Endothelial cell of umbilical vein (primary cell): ENCODE measurements around the gene PDK4. TPM values are rescaled to one million over a fixed set of nuclear protein-coding genes. Genes with fewer than 3 reads are reported as not detected.

Experiments used
- BruUV-seq: library from RNA; stranded (reverse); fragments of 400-500 nt; replicated peaks from 2 replicates; lab custom pipeline; 2021; lab: Mats Ljungman, UMichigan
- CTCF ChIA-PET: fragments of 300-600, 350-600 bp; sonication (Branson Sonifier 250); formaldehyde crosslinking; loops from one replicate; lab custom pipeline; 2021; ENCODE audit warnings: antibody characterized with exemption, inconsistent platforms; lab: Charles Lee
- POLR2A ChIA-PET: fragments of 300-600, 350-600 bp; sonication (Branson Sonifier 250); formaldehyde crosslinking; loops from one replicate; lab custom pipeline; 2021; ENCODE audit warnings: antibody characterized with exemption, inconsistent platforms; lab: Charles Lee
- DNase-seq: peaks from one replicate; pipeline ENCODE4 v3.0.0-alpha.2; 2011; ENCODE audit warnings: low read depth, low spot score
- FAIRE-seq: peaks from 2 replicates; lab custom pipeline; 2011; peaks lifted over from hg19 to GRCh38; lab: Jason Lieb, UNC
- H2AFZ ChIP-seq: 2 replicates; pipeline ENCODE4 v1.6.0; 2012; ENCODE audit warnings: low read depth, low read length, control low read depth, inconsistent platforms
- H3K27ac ChIP-seq: 2 replicates; pipeline ENCODE4 v1.5.1; 2011; ENCODE audit warnings: low read depth, mild to moderate bottlenecking, control low read depth, low read length, moderate library complexity; ENCODE audit not compliant: insufficient read depth
- H3K27me3 ChIP-seq, 2 experiments: 2 replicates each; pipeline versions ENCODE4 v1.6.0 to v1.6.1; 2011; ENCODE audit warnings: low read length in 2 of 2, mixed read lengths in 1 of 2; ENCODE audit not compliant: control insufficient read depth in 2 of 2, insufficient read depth in 2 of 2
- H3K36me3 ChIP-seq, 2 experiments: 2 replicates in 1 of 2; 3 replicates in 1 of 2; pipeline ENCODE4 v1.5.1; 2011; ENCODE audit warnings: low read length in 2 of 2, mild to moderate bottlenecking in 1 of 2, moderate library complexity in 1 of 2; ENCODE audit not compliant: control insufficient read depth in 2 of 2, insufficient read depth in 2 of 2; ENCODE audit errors: extremely low read depth in 1 of 2
- H3K4me1 ChIP-seq: 3 replicates; pipeline ENCODE4 v1.5.1; 2011; ENCODE audit warnings: mild to moderate bottlenecking, low read length; ENCODE audit not compliant: control insufficient read depth, insufficient read depth; ENCODE audit errors: extremely low read depth
- H3K4me2 ChIP-seq: 2 replicates; pipeline ENCODE4 v1.6.1; 2011; ENCODE audit warnings: low read length, control low read depth, mixed read lengths; ENCODE audit not compliant: insufficient read depth
- H3K4me3 ChIP-seq, 3 experiments: fragments of 200-600 bp in 1 of 3; sonication (generic), shearing (Covaris generic) in 1 of 3; replicated peaks in 1 of 3; 2 replicates each; pipeline ENCODE4 v1.5.1; 2011 to 2016; ENCODE audit warnings: control low read depth in 3 of 3, low read length in 3 of 3, mild to moderate bottlenecking in 2 of 3, inconsistent platforms in 1 of 3, low read depth in 1 of 3, moderate library complexity in 1 of 3; ENCODE audit not compliant: insufficient read depth in 1 of 3
- H3K79me2 ChIP-seq: 2 replicates; pipeline ENCODE4 v1.6.0; 2012; ENCODE audit warnings: low read length, inconsistent platforms; ENCODE audit not compliant: control insufficient read depth, insufficient read depth
- H3K9ac ChIP-seq: replicated peaks from 2 replicates; pipeline ENCODE3; 2011; ENCODE audit warnings: low read length, control low read depth; ENCODE audit not compliant: insufficient read depth; ENCODE audit errors: extremely low read depth
- H3K9me1 ChIP-seq: replicated peaks from 3 replicates; pipeline ENCODE4 v1.6.0; 2011; ENCODE audit warnings: mild to moderate bottlenecking, low read length; ENCODE audit not compliant: control insufficient read depth, insufficient read depth; ENCODE audit errors: extremely low read depth
- H3K9me3 ChIP-seq: replicated peaks from 2 replicates; pipeline ENCODE4 v1.5.1; 2012; ENCODE audit warnings: low read length, inconsistent platforms; ENCODE audit not compliant: control insufficient read depth, insufficient read depth
- H4K20me1 ChIP-seq: replicated peaks from 2 replicates; pipeline ENCODE3; 2011; ENCODE audit warnings: mild to moderate bottlenecking, low read length; ENCODE audit not compliant: control insufficient read depth, insufficient read depth; ENCODE audit errors: extremely low read depth
- EZH2 ChIP-seq: IDR thresholded peaks from 2 replicates; pipeline ENCODE4 v1.6.1; 2012; ENCODE audit warnings: borderline replicate concordance, low read depth, mild to moderate bottlenecking, moderate library complexity, low read length, inconsistent platforms; ENCODE audit not compliant: severe bottlenecking
- GATA2 ChIP-seq: IDR thresholded peaks from 2 replicates; pipeline ENCODE4 v1.7.0; 2011; ENCODE audit warnings: low read depth, mild to moderate bottlenecking, moderate library complexity, mixed read lengths, low read length; ENCODE audit not compliant: insufficient read length, insufficient read depth
- JUN ChIP-seq: IDR thresholded peaks from 2 replicates; pipeline ENCODE4 v1.6.1; 2011; ENCODE audit warnings: borderline replicate concordance, low read depth; ENCODE audit not compliant: insufficient read length, insufficient read depth
- MYC ChIP-seq: IDR thresholded peaks from one replicate; pipeline ENCODE4 v1.6.1; 2011; ENCODE audit warnings: mild to moderate bottlenecking, low read depth, low read length
- POLR2A ChIP-seq: IDR thresholded peaks from 2 replicates; pipeline ENCODE4 v1.6.1; 2012; ENCODE audit warnings: low read depth, mild to moderate bottlenecking, control low read depth, low read length
- POLR2AphosphoS5 ChIP-seq: IDR thresholded peaks from 2 replicates; pipeline ENCODE4 v1.6.1; 2012; ENCODE audit warnings: low read depth, mild to moderate bottlenecking, control low read depth, low read length, moderate library complexity; ENCODE audit not compliant: insufficient read depth
- dilution Hi-C: fragments of 300-500 bp; cut with MboI; formaldehyde crosslinking; loops from one replicate; pipeline ENCODE4 v1.15.0; 2019; ENCODE audit warnings: low sequenced_read_pairs; ENCODE audit not compliant: extremely low pct_ligation_motif_present
- intact Hi-C: fragments of 100-400 bp; cut with micrococcal nuclease; formaldehyde crosslinking; loops from one replicate; pipeline ENCODE4 v1.10.0; 2022
- polyA plus RNA-seq, 4 experiments: library from polyadenylated mRNA; depleted of rRNA in 3 of 4; stranded (reverse) in 3 of 4; unstranded in 1 of 4; fragments of >200 nt; gene quantifications; 2 replicates each; pipeline versions ENCODE4 v1.2.1 to v1.2.3, GENCODE V29; 2011 to 2012; ENCODE audit warnings: missing spikeins in 1 of 4
- total RNA-seq: library from RNA; stranded (reverse); gene quantifications from 2 replicates; pipeline ENCODE4 v1.2.3, GENCODE V29; 2021
- TF ChIP-seq, protein P1 (sequence below), 2 donors: IDR thresholded peaks; 1 replicate in 1 of 2; 2 replicates in 1 of 2; pipeline ENCODE4 v1.5.1; 2011; ENCODE audit warnings: low read length in 2 of 2, mild to moderate bottlenecking in 2 of 2, moderate library complexity in 2 of 2, control low read depth in 1 of 2, inconsistent platforms in 1 of 2, low read depth in 1 of 2; ENCODE audit not compliant: insufficient read depth in 1 of 2; ENCODE audit errors: extremely low read depth in 1 of 2

Gene PDK4
- total and polyA plus RNA-seq, 2 donors (not counting 3 experiments of a cell fraction or from before 2014, with no cell fraction given) = 0.75 to 2.5 TPM

DNA sequence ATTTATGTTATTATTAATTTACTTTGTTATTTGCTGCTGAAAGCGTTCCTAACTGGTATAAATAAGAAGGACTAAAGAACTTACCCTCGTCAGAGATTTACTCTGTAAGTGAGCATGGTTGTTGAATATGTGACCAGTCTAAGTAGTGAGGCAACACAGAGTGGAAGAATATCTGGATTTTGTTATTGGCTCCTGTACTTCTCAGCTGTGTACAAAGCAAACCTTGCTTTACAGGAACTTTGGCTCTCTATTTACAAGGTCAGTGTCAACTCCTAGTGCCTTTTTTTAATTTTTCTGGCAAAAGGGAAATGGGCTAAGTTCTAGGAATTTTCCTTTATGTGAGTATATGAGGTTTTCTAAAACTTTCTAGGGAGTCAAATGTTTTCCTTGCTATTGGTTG lies 35.6 kb downstream of the PDK4 start:
- Histone ChIP-seq H3K27ac (no peak overlapping the region), H2AFZ (no peak overlapping the region), H3K4me1 (no peaks in the 10 kb centered on the region), H3K79me2 (no peaks in the 10 kb centered on the region), H3K27me3 (peaks cover 0 to 2% of the 10 kb centered on the region in 2 experiments), H3K9me1 (no peaks in the 10 kb centered on the region), H3K4me3 (no peak overlapping the region), H3K9ac (no peak overlapping the region), H4K20me1 (no peaks in the 10 kb centered on the region), H3K9me3 (no peaks in the 10 kb centered on the region), H3K36me3 (no peaks in the 10 kb centered on the region), H3K4me2 (no peak overlapping the region)
- no TSS peak for BruUV-seq
- TF ChIP-seq JUN (no peak), MYC (no peak), GATA2 (no peak), POLR2AphosphoS5 (no peak), POLR2A (no peak), EZH2 (no peak)
- TF ChIP-seq, protein P1, sequence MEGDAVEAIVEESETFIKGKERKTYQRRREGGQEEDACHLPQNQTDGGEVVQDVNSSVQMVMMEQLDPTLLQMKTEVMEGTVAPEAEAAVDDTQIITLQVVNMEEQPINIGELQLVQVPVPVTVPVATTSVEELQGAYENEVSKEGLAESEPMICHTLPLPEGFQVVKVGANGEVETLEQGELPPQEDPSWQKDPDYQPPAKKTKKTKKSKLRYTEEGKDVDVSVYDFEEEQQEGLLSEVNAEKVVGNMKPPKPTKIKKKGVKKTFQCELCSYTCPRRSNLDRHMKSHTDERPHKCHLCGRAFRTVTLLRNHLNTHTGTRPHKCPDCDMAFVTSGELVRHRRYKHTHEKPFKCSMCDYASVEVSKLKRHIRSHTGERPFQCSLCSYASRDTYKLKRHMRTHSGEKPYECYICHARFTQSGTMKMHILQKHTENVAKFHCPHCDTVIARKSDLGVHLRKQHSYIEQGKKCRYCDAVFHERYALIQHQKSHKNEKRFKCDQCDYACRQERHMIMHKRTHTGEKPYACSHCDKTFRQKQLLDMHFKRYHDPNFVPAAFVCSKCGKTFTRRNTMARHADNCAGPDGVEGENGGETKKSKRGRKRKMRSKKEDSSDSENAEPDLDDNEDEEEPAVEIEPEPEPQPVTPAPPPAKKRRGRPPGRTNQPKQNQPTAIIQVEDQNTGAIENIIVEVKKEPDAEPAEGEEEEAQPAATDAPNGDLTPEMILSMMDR (IDR thresholded peaks at IDR 0.05; ENCODE audit: extremely low read depth in 1 of 2, insufficient read depth in 1 of 2, low read depth in 1 of 2, low read length in 2 of 2) = no peak
- CTCF ChIA-PET = interaction anchor here (1.0 to 1.5 kb wide), 2 partner anchors 16 to 123 kb away, joined by 3 to 4 read pairs; no protein-coding TSS in a partner anchor
- dilution Hi-C loops (no loop called here), intact Hi-C loops (no loop called here)
- POLR2A ChIA-PET = no interaction called here
- DNase-seq (no peak), FAIRE-seq (no peak)
